Karpas-422 (cell line): ENCODE data around the gene TRIM46. TPM values are rescaled to one million over a fixed set of nuclear protein-coding genes. Genes with fewer than 3 reads are reported as not detected.
A peak's percentile ranks its signal among the peaks of the same experiment; 100 is the strongest.
"Not testable (repeated sequence)": the region's sequence is repeated elsewhere in the genome, so short reads cannot be mapped to it uniquely, and the experiment has no call there.

Experiments
- DNase-seq: peaks from one replicate; pipeline ENCODE4 v3.0.0-alpha.2; 2015
- H2AFZ ChIP-seq: fragments of 200-600 bp; sonication (generic); 2 replicates; pipeline ENCODE4 v1.6.1; 2014; ENCODE audit warnings: antibody characterized with exemption, low read length, mixed read lengths
- H3K27ac ChIP-seq: fragments of 200-600 bp; sonication (generic); 2 replicates; pipeline ENCODE4 v1.5.1; 2014; ENCODE audit warnings: mild to moderate bottlenecking, low read length, moderate library complexity
- H3K27me3 ChIP-seq: fragments of 200-600 bp; sonication (generic); 2 replicates; pipeline ENCODE4 v1.6.1; 2014; ENCODE audit warnings: low read length, mixed read lengths
- H3K36me3 ChIP-seq: fragments of 200-600 bp; sonication (generic); 2 replicates; pipeline ENCODE4 v1.6.1; 2014; ENCODE audit warnings: low read length, mixed read lengths; ENCODE audit not compliant: insufficient read depth
- H3K4me1 ChIP-seq: fragments of 200-600 bp; sonication (generic); 2 replicates; pipeline ENCODE4 v1.6.1; 2014; ENCODE audit warnings: mild to moderate bottlenecking, low read length, mixed read lengths
- H3K4me2 ChIP-seq: fragments of 200-600 bp; sonication (generic); 2 replicates; pipeline ENCODE4 v1.6.1; 2014; ENCODE audit warnings: low read length, low read depth, mild to moderate bottlenecking; ENCODE audit not compliant: poor library complexity, severe bottlenecking
- H3K4me3 ChIP-seq: fragments of 200-600 bp; sonication (generic); 2 replicates; pipeline ENCODE4 v1.5.1; 2014; ENCODE audit warnings: mild to moderate bottlenecking, antibody characterized with exemption, low read length, mixed read lengths
- H3K79me2 ChIP-seq: fragments of 200-600 bp; sonication (generic); 2 replicates; pipeline ENCODE4 v1.6.1; 2014; ENCODE audit warnings: mild to moderate bottlenecking, low read length, mixed read lengths
- H3K9ac ChIP-seq: fragments of 200-600 bp; sonication (generic); 2 replicates; pipeline ENCODE4 v1.6.0; 2014; ENCODE audit warnings: low read length
- H3K9me2 ChIP-seq: fragments of 200-600 bp; sonication (generic), shearing (Covaris generic); replicated peaks from 2 replicates; pipeline ENCODE4 v1.6.0; 2014; ENCODE audit warnings: mild to moderate bottlenecking, low read length, moderate library complexity; ENCODE audit not compliant: insufficient read depth
- H3K9me3 ChIP-seq: fragments of 300-700, 200-600 bp; sonication (generic); 2 replicates; pipeline ENCODE4 v1.6.1; 2014; ENCODE audit warnings: low read length, mixed read lengths
- H4K20me1 ChIP-seq: fragments of 200-600 bp; sonication (generic); 2 replicates; pipeline ENCODE4 v1.6.1; 2014; ENCODE audit warnings: mild to moderate bottlenecking, antibody characterized with exemption, low read length, low read depth; ENCODE audit not compliant: insufficient read depth
- total RNA-seq: library from RNA; depleted of rRNA; stranded (reverse); fragments of >200 nt; shearing (Covaris generic); gene quantifications from 2 replicates; pipeline ENCODE4 v1.2.3, GENCODE V29; 2014; ENCODE audit warnings: low replicate concordance

Gene TRIM46
- total RNA-seq, 1 experiment from 2014 or later: 5.1 TPM

GRCh38 chr1:155226188-155226909, 52.7 kb downstream of the TRIM46 start:
- peak overlapping the region; percentile 92 for H3K27ac ChIP-seq
- peak overlapping the region; percentile 85 for H3K4me3 ChIP-seq
- peak; percentile 94 for DNase-seq
- peaks cover 18% of the 10 kb centered on the region for H3K79me2 ChIP-seq
- no peaks in the 10 kb centered on the region for H3K27me3 ChIP-seq
- H3K9me3 ChIP-seq: no peaks in the 10 kb centered on the region
- peak overlapping the region; percentile 95 for H3K4me2 ChIP-seq
- no peaks in the 10 kb centered on the region for H3K9me2 ChIP-seq
- no peaks in the 10 kb centered on the region for H3K36me3 ChIP-seq
- H3K4me1 ChIP-seq: peaks cover 49% of the 10 kb centered on the region
- H2AFZ ChIP-seq: no peak overlapping the region
- H3K9ac ChIP-seq: peak overlapping the region; percentile 93
- H4K20me1 ChIP-seq: no peaks in the 10 kb centered on the region

- peaks cover 18% of the 10 kb centered on the region for H3K79me2 ChIP-seq
- no peaks in the 10 kb centered on the region for H3K9me2 ChIP-seq
- H3K4me3 ChIP-seq: peak overlapping the region; percentile 85
- peaks cover 49% of the 10 kb centered on the region for H3K4me1 ChIP-seq
- no peaks in the 10 kb centered on the region for H3K9me3 ChIP-seq
- peak overlapping the region; percentile 93 for H3K9ac ChIP-seq
- peak overlapping the region; percentile 95 for H3K4me2 ChIP-seq
- H3K36me3 ChIP-seq: no peaks in the 10 kb centered on the region
- H3K27me3 ChIP-seq: no peaks in the 10 kb centered on the region
- no peaks in the 10 kb centered on the region for H4K20me1 ChIP-seq
- no peak overlapping the region for H2AFZ ChIP-seq
- peak overlapping the region; percentile 92 for H3K27ac ChIP-seq
- DNase-seq: peak; percentile 79
Measured at GRCh38 chr1:155226910-155227260, 53.2 kb downstream of the TRIM46 start.

GRCh38 chr1:155227261-155228095, 53.8 kb downstream of the TRIM46 start:
- peak overlapping the region; percentile 10; the same call in 1 of the 2 replicates for H2AFZ ChIP-seq
- H3K9me3 ChIP-seq: no peaks in the 10 kb centered on the region
- peaks cover 47% of the 10 kb centered on the region for H3K4me1 ChIP-seq
- peak; percentile 99 for DNase-seq
- H4K20me1 ChIP-seq: no peaks in the 10 kb centered on the region
- H3K4me2 ChIP-seq: peak overlapping the region; percentile 95
- H3K4me3 ChIP-seq: peak overlapping the region; percentile 85
- H3K79me2 ChIP-seq: peaks cover 18% of the 10 kb centered on the region
- peak overlapping the region; percentile 92 for H3K27ac ChIP-seq
- H3K9ac ChIP-seq: peak overlapping the region; percentile 93
- H3K36me3 ChIP-seq: no peaks in the 10 kb centered on the region
- no peaks in the 10 kb centered on the region for H3K9me2 ChIP-seq
- no peaks in the 10 kb centered on the region for H3K27me3 ChIP-seq

- H3K27ac ChIP-seq: peak overlapping the region; percentile 61; the same call in 1 of the 2 replicates
- H3K36me3 ChIP-seq: no peaks in the 10 kb centered on the region
- H4K20me1 ChIP-seq: no peaks in the 10 kb centered on the region
- H3K9me3 ChIP-seq: no peaks in the 10 kb centered on the region
- peak overlapping the region; percentile 79 for H3K9ac ChIP-seq
- peaks cover 18% of the 10 kb centered on the region for H3K79me2 ChIP-seq
- H3K4me3 ChIP-seq: peak overlapping the region; percentile 66
- no peaks in the 10 kb centered on the region for H3K27me3 ChIP-seq
- H2AFZ ChIP-seq: peak overlapping the region; percentile 10; the same call in 1 of the 2 replicates
- no peaks in the 10 kb centered on the region for H3K9me2 ChIP-seq
- H3K4me2 ChIP-seq: peak overlapping the region; percentile 95
- DNase-seq: no peak
- H3K4me1 ChIP-seq: peaks cover 42% of the 10 kb centered on the region
Measured at GRCh38 chr1:155228096-155228427, 54.4 kb downstream of the TRIM46 start.

- not testable (repeated sequence) for H3K79me2 ChIP-seq, H3K4me2 ChIP-seq, H4K20me1 ChIP-seq, H3K9me2 ChIP-seq, H3K4me3 ChIP-seq, DNase-seq, H3K9ac ChIP-seq, H3K9me3 ChIP-seq, H3K4me1 ChIP-seq, H3K36me3 ChIP-seq, H3K27me3 ChIP-seq, H2AFZ ChIP-seq, H3K27ac ChIP-seq
Measured at GRCh38 chr1:155231302-155231701, 57.7 kb downstream of the TRIM46 start.

GRCh38 chr1:155232001-155232978, 58.6 kb downstream of the TRIM46 start:
- H3K9me3 ChIP-seq, H3K27me3 ChIP-seq, H3K9ac ChIP-seq, H4K20me1 ChIP-seq, H3K4me2 ChIP-seq, H3K4me1 ChIP-seq, H3K27ac ChIP-seq, H3K9me2 ChIP-seq, H3K36me3 ChIP-seq, H2AFZ ChIP-seq, H3K4me3 ChIP-seq, DNase-seq, H3K79me2 ChIP-seq: not testable (repeated sequence)

GRCh38 chr1:155233502-155233901, 59.9 kb downstream of the TRIM46 start:
- H3K4me3 ChIP-seq, H3K27ac ChIP-seq, H3K36me3 ChIP-seq, H4K20me1 ChIP-seq, H3K27me3 ChIP-seq, H3K9ac ChIP-seq, DNase-seq, H2AFZ ChIP-seq, H3K4me2 ChIP-seq, H3K9me3 ChIP-seq, H3K4me1 ChIP-seq, H3K79me2 ChIP-seq, H3K9me2 ChIP-seq: not testable (repeated sequence)
